Osteoblast (primary cell): ENCODE results near the gene ELF1. TPM values are rescaled to one million over a fixed set of nuclear protein-coding genes. Genes with fewer than 3 reads are reported as not detected.

Experiments
- DNase-seq: peaks from one replicate; pipeline ENCODE4 v3.0.0; 2011; ENCODE audit warnings: low spot score, mixed read lengths; ENCODE audit not compliant: insufficient read length; ENCODE audit errors: missing footprints
- H2AFZ ChIP-seq: 2 replicates; pipeline ENCODE4 v1.6.0; 2011; ENCODE audit warnings: mild to moderate bottlenecking, low read length
- H3K27ac ChIP-seq: 2 replicates; pipeline ENCODE4 v1.5.1; 2011; ENCODE audit warnings: mild to moderate bottlenecking, low read depth, low read length, moderate library complexity
- H3K27me3 ChIP-seq: 2 replicates; pipeline ENCODE4 v1.6.0; 2012; ENCODE audit warnings: mild to moderate bottlenecking, control low read depth, inconsistent platforms, low read length, moderate library complexity; ENCODE audit not compliant: insufficient read depth
- H3K36me3 ChIP-seq: 2 replicates; pipeline ENCODE4 v1.5.1; 2011; ENCODE audit warnings: mild to moderate bottlenecking, low read length, control low read depth, moderate library complexity; ENCODE audit not compliant: insufficient read depth
- H3K4me1 ChIP-seq: 2 replicates; pipeline ENCODE4 v1.5.1; 2011; ENCODE audit warnings: mild to moderate bottlenecking, low read length, control low read depth, moderate library complexity; ENCODE audit not compliant: insufficient read depth
- H3K4me2 ChIP-seq: 2 replicates; pipeline ENCODE4 v1.6.0; 2011; ENCODE audit warnings: mild to moderate bottlenecking, low read length; ENCODE audit not compliant: insufficient read depth
- H3K4me3 ChIP-seq: fragments of 200-600 bp; sonication (generic); 3 replicates; pipeline ENCODE4 v1.5.1; 2012; ENCODE audit warnings: mild to moderate bottlenecking, low read length, inconsistent platforms; ENCODE audit not compliant: insufficient read depth
- H3K79me2 ChIP-seq: 2 replicates; pipeline ENCODE4 v1.6.0; 2012; ENCODE audit warnings: mild to moderate bottlenecking, low read length, control low read depth, inconsistent platforms; ENCODE audit not compliant: insufficient read depth
- H3K9me3 ChIP-seq: 2 replicates; pipeline ENCODE4 v1.5.1; 2011; ENCODE audit warnings: low read depth, low read length, control low read depth
- H4K20me1 ChIP-seq: 2 replicates; pipeline ENCODE4 v1.6.0; 2012; ENCODE audit warnings: mild to moderate bottlenecking, low read length, control low read depth; ENCODE audit not compliant: insufficient read depth
- total RNA-seq: library from RNA; depleted of rRNA; stranded (reverse); fragments of >200 nt; gene quantifications from 2 replicates; pipeline ENCODE4 v1.2.3, GENCODE V29; 2012
- TF ChIP-seq, protein P1 (sequence below): IDR thresholded peaks from 2 replicates; pipeline ENCODE4 v1.5.1; 2011; ENCODE audit warnings: mild to moderate bottlenecking, low read depth, low read length, moderate library complexity; ENCODE audit errors: extremely low read depth

The ELF1 gene
- total RNA-seq, 1 donor = 63.0 TPM

DNA sequence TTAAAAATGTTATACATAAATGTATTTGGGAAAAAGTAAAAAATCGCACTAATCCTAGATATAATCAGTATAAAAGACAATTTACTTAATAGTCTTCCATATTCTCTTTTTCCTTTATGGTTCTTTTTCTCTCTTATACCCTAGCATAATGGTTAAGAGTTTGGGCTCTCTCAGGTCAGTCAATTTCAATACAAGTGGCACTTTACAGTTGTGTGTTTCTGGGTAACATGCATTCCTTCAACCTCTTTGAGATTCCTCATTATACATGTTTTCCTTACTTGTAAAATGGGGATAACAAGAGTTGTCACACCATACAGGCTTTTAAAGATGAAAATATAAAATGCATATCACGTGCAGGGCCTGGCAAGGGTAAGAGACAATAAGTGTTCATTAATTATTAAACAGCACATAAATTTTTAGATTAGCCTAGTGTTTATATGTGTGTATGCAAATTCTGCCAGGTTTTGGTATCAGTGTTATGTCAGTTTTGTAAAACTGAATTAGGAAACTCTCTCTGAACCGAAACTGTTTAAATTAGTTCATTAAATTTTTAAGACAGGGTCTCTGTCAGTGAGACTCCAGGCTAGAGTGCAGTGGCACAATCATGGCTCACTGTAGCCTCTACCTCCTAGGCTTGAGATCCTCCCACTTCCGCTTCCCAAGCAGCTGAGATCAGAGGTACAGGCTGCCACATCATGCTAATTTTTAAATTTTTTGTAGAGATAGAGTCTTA, 49.8 kb downstream of the ELF1 start:
- Histone ChIP-seq H3K4me3 (no peak overlapping the region), H3K4me1 (peaks cover 1% of the 10 kb centered on the region), H3K4me2 (no peak overlapping the region), H3K27me3 (no peaks in the 10 kb centered on the region), H3K79me2 (peaks cover 87% of the 10 kb centered on the region), H3K9me3 (no peaks in the 10 kb centered on the region), H3K27ac (no peak overlapping the region), H4K20me1 (peaks cover 42% of the 10 kb centered on the region), H2AFZ (no peak overlapping the region), H3K36me3 (no peaks in the 10 kb centered on the region)
- TF ChIP-seq, protein P1, sequence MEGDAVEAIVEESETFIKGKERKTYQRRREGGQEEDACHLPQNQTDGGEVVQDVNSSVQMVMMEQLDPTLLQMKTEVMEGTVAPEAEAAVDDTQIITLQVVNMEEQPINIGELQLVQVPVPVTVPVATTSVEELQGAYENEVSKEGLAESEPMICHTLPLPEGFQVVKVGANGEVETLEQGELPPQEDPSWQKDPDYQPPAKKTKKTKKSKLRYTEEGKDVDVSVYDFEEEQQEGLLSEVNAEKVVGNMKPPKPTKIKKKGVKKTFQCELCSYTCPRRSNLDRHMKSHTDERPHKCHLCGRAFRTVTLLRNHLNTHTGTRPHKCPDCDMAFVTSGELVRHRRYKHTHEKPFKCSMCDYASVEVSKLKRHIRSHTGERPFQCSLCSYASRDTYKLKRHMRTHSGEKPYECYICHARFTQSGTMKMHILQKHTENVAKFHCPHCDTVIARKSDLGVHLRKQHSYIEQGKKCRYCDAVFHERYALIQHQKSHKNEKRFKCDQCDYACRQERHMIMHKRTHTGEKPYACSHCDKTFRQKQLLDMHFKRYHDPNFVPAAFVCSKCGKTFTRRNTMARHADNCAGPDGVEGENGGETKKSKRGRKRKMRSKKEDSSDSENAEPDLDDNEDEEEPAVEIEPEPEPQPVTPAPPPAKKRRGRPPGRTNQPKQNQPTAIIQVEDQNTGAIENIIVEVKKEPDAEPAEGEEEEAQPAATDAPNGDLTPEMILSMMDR = no peak
- no peak for DNase-seq

DNA sequence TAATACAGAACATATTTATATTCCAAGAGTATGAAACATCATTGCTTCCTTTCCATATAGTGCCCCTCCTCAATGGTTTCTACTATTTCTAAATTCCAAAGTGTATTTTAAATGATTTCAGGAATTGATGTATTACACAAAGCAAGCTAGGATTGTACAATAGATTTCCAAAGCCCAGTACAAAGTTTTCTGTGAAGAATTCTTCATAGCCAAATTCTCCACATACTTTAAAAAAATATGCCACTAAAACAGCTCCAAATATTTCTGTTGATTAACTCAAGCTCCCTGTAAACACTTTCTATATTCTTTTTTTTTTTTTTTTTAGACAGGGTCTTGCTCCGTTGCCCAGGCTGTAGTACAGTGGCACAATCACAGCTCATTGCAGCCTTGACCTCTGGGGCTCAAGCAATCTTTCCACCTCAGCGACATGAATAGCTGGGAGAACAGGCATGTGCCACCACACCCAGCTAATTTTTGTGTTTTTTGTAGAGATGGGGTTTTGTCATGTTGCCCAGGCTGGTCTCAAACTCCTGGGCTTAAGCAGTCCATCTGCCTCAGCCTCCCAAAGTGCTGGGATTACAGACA, 50.6 kb downstream of the ELF1 start:
- peaks cover 82% of the 10 kb centered on the region for H3K79me2 ChIP-seq
- H4K20me1 ChIP-seq = peaks cover 40% of the 10 kb centered on the region
- DNase-seq = no peak

DNA sequence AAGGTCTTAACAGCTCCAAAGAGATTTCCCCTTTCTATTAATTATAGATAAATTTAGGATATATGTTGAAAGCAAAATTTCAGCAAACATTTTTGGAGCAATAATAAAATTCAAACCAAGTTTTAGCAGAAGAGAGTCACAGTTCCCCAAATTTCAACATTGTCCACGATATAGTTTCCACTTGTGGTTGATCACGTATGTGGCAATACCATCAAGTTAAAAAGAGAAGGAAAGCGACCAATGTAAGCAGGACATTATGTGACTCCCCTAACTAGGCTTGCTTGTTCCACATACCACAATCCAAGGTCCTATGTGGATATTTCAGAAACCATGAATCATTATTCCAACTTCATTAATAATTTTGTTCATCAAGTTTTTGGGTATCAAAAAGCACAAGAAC, 52.8 kb downstream of the ELF1 start:
- DNase-seq = no peak
- Histone ChIP-seq H3K4me1 (no peaks in the 10 kb centered on the region), H3K9me3 (no peaks in the 10 kb centered on the region), H3K4me3 (no peak overlapping the region), H3K4me2 (no peak overlapping the region), H3K79me2 (peaks cover 81% of the 10 kb centered on the region), H3K27me3 (no peaks in the 10 kb centered on the region), H2AFZ (no peak overlapping the region), H3K36me3 (no peaks in the 10 kb centered on the region), H4K20me1 (peaks cover 33% of the 10 kb centered on the region), H3K27ac (no peak overlapping the region)
- TF ChIP-seq, protein P1 = no peak

More for the DNA sequence above, 50.6 kb downstream of the ELF1 start:
- H2AFZ ChIP-seq = no peak overlapping the region
- no peaks in the 10 kb centered on the region for H3K9me3 ChIP-seq
- H3K4me2 ChIP-seq = no peak overlapping the region
- no peak overlapping the region for H3K27ac ChIP-seq
- no peaks in the 10 kb centered on the region for H3K4me1 ChIP-seq
- H3K36me3 ChIP-seq = no peaks in the 10 kb centered on the region
- TF ChIP-seq, protein P1 = no peak
- no peak overlapping the region for H3K4me3 ChIP-seq
- no peaks in the 10 kb centered on the region for H3K27me3 ChIP-seq

DNA sequence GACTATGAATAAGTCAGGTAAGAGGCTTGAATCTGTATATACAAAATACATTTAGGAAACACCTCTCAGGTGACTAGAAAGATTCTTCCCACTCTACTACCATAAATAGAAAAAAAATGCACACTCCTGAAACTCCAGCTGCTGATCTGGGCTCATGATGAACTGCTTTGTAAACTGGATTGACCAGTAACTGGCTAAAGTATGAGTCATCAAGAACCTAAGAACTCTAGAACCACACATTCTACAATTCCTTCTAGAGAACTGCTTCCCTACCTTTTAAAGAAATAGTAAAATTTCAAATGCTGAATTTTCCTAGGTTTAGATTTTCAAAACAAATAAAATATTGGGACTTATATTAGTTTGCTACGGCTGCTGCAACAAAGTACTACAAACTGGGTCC, 55.2 kb downstream of the ELF1 start:
- Histone ChIP-seq H3K9me3 (no peaks in the 10 kb centered on the region), H3K79me2 (peaks cover 67% of the 10 kb centered on the region), H2AFZ (no peak overlapping the region), H3K27me3 (no peaks in the 10 kb centered on the region), H3K4me2 (no peak overlapping the region), H4K20me1 (peaks cover 29% of the 10 kb centered on the region), H3K36me3 (no peaks in the 10 kb centered on the region), H3K27ac (no peak overlapping the region), H3K4me1 (no peaks in the 10 kb centered on the region), H3K4me3 (no peak overlapping the region)
- TF ChIP-seq, protein P1 = no peak
- DNase-seq = peak; percentile 64
